Lower lobe of right lung (tissue), 2 donors: ENCODE measurements around the gene DUS1L. TPM values are rescaled to one million over a fixed set of nuclear protein-coding genes. Genes with fewer than 3 reads are reported as not detected.

Experiments
- ATAC-seq, 2 donors: fragments of 200-7000 bp; cut with Tn5 transposase; one replicate each; pipeline ENCODE4 v1.9.1; 2020 to 2022; ENCODE audit warnings: mild to moderate bottlenecking in 2 of 2, moderate library complexity in 2 of 2
- DNase-seq: peaks from one replicate; pipeline ENCODE4 v3.0.0-alpha.2; 2020
- H3K27ac ChIP-seq: fragments of 200-600 bp; one replicate; pipeline ENCODE4 v1.8.0; 2022
- H3K27me3 ChIP-seq: fragments of 200-600 bp; one replicate; pipeline ENCODE4 v1.8.0; 2022; ENCODE audit warnings: low read depth
- H3K36me3 ChIP-seq: fragments of 200-600 bp; one replicate; pipeline ENCODE4 v1.8.0; 2022; ENCODE audit warnings: mild to moderate bottlenecking
- H3K4me1 ChIP-seq: fragments of 200-600 bp; one replicate; pipeline ENCODE4 v1.8.0; 2022
- H3K4me3 ChIP-seq: fragments of 200-600 bp; one replicate; pipeline ENCODE4 v1.8.0; 2022; ENCODE audit warnings: mild to moderate bottlenecking
- H3K9me3 ChIP-seq: fragments of 200-600 bp; one replicate; pipeline ENCODE4 v1.8.0; 2022
- CTCF ChIP-seq: fragments of 200-600 bp; IDR thresholded peaks from one replicate; pipeline ENCODE4 v1.8.0; 2022; ENCODE audit warnings: antibody characterized with exemption, mild to moderate bottlenecking
- intact Hi-C: fragments of 100-400 bp; cut with DNase I; formaldehyde crosslinking; loops from one replicate; pipeline ENCODE4 v1.11.0; 2022
- total RNA-seq: library from RNA; stranded (reverse); fragmentation: NEBNext Ultra II Directional; extraction: Animal tissue kit (Norgen Biotek cat#: 25700); gene quantifications from one replicate; pipeline ENCODE4 v1.2.1, GENCODE V29; 2021
- donor health status: DM: no; HTN: yes; CAD: no; lungs with severe emphysema.

Gene DUS1L
- total RNA-seq, 1 donor from 2014 or later = 85.1 TPM

GRCh38 chr17:82092094-82092586 lies 26.5 kb upstream of the DUS1L start:
- no peaks in the 10 kb centered on the region for H3K27me3 ChIP-seq
- intact Hi-C loops = no loop called here
- no peak for ATAC-seq
- no peak for TF ChIP-seq CTCF
- peaks cover 93% of the 10 kb centered on the region for H3K36me3 ChIP-seq
- H3K9me3 ChIP-seq = no peaks in the 10 kb centered on the region
- no peak overlapping the region for H3K4me3 ChIP-seq
- no peak overlapping the region for H3K27ac ChIP-seq
- DNase-seq = no peak
- peaks cover 22% of the 10 kb centered on the region for H3K4me1 ChIP-seq

DNA sequence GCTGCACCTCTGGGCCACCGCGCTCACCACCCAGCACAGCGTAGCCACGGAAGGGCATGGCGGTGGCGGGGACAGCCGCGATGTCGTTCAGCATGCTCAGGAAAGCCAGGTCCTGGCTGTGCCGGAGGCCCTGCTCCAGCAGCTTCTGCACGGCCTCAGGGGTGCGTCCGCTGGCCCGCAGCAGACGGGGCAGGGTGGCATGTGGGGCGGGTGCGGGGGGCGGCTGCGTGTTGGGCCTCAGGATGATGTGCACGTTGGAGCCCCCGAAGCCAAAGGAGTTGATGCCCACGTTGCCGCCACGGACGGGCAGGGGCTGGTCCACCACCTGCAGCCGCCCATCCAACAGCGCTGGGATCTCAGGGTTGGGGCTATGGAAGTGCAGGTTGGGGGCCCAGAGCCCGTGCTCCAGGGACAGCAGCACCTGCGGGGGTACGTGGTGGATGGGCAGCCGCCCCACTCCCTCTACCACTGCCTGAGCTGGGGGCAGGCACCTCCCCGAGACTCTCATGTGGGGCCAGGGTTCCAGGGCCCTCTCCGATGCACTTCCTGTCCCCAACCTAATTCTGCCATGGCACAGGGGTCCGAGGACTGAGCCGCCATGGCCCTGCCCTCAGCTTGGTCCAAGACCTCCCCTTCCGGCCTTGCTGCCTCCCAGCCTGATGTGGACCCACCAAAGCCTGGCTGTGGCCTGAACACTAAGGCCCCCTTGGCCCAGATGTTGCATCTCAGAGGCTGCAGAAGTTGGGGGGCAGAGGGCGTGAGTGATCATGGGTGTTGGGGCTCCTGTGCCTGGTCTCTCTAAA lies 25.9 kb upstream of the DUS1L start:
- intact Hi-C loops = no loop called here
- no peak overlapping the region for H3K4me3 ChIP-seq
- H3K4me1 ChIP-seq = peaks cover 16% of the 10 kb centered on the region
- H3K27ac ChIP-seq = no peak overlapping the region
- H3K36me3 ChIP-seq = peaks cover 100% of the 10 kb centered on the region
- no peak for TF ChIP-seq CTCF
- no peaks in the 10 kb centered on the region for H3K9me3 ChIP-seq
- DNase-seq (no peak), ATAC-seq (no peak)
- H3K27me3 ChIP-seq = no peaks in the 10 kb centered on the region

DNA sequence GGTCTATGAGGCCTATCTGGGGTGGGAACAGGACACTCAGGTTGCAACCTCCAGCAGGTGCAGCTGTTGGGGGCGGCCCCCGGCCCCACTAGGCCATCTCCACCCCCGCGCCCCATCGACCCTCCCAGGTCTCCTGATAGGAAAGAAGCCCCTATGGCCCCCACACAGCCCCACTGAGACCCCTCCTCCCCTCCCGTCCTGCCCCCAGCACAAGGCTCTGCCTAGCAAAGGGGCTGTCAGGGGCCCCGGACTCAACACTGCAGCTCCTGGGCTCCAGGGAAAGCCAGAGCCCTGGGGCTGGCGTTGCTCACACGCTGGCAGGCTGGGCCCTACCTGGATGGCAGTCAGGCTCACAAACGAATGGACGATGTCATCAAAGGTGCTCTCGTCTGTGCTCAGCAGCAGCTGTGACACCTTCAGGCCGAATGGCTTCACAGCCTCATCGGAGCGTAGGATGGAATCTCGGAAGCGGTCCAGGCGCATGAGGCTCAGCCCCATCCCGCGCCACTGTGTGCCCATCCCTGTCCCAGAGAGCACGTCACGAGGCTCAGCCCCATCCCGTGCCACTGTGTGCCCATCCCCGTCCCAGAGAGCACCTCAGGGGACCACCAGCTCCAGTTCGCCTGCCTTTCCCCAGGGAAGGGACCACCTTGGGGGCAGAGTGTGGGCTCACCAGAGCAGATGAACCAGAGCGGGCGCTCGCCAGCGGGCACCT lies 25.1 kb upstream of the DUS1L start:
- Histone ChIP-seq H3K27ac (no peak overlapping the region), H3K4me1 (peaks cover 8% of the 10 kb centered on the region), H3K4me3 (no peak overlapping the region), H3K9me3 (no peaks in the 10 kb centered on the region), H3K27me3 (no peaks in the 10 kb centered on the region), H3K36me3 (peaks cover 100% of the 10 kb centered on the region)
- no peak for TF ChIP-seq CTCF
- ATAC-seq (no peak), DNase-seq (no peak)
- intact Hi-C loops = no loop called here

- intact Hi-C loops = no loop called here
- no peak for ATAC-seq
- Histone ChIP-seq H3K27ac (no peak overlapping the region), H3K27me3 (no peaks in the 10 kb centered on the region), H3K36me3 (peaks cover 100% of the 10 kb centered on the region), H3K4me3 (no peak overlapping the region), H3K4me1 (peaks cover under 1% of the 10 kb centered on the region), H3K9me3 (no peaks in the 10 kb centered on the region)
- DNase-seq = no peak
- no peak for TF ChIP-seq CTCF
Measured at GRCh38 chr17:82089723-82090548, 24.3 kb upstream of the DUS1L start.
